H1 (cell line): ENCODE data around the gene MAGEB6B. TPM values are rescaled to one million over a fixed set of nuclear protein-coding genes. Genes with fewer than 3 reads are reported as not detected.

Experiments
- CTCF ChIA-PET: fragments of 300-600 bp; sonication (Branson Sonifier 250); formaldehyde crosslinking; loops from one replicate; lab custom pipeline; 2021; ENCODE audit not compliant: partially characterized antibody; lab: Charles Lee
- POLR2A ChIA-PET: fragments of 300-600 bp; sonication (Branson Sonifier 250); formaldehyde crosslinking; loops from one replicate; lab custom pipeline; 2021; ENCODE audit warnings: inconsistent platforms; ENCODE audit not compliant: partially characterized antibody; lab: Charles Lee
- DNase-seq, 2 experiments: peaks; one replicate each; pipeline versions ENCODE4 v3.0.0 to v3.0.0-alpha.2; 2010 to 2022; ENCODE audit warnings: low spot score in 2 of 2, low read depth in 1 of 2, mixed read lengths in 1 of 2
- FAIRE-seq: peaks from 2 replicates; lab custom pipeline; 2011; peaks lifted over from hg19 to GRCh38; lab: Jason Lieb, UNC
- H2AFZ ChIP-seq: 2 replicates; pipeline ENCODE4 v1.8.1; 2012; ENCODE audit warnings: low read length, inconsistent platforms
- H2AK5ac ChIP-seq: 2 replicates; pipeline ENCODE4 v1.6.1; 2013; ENCODE audit warnings: low read depth, low read length
- H2BK120ac ChIP-seq: replicated peaks from 2 replicates; pipeline ENCODE3; 2013; ENCODE audit warnings: low read depth, low read length, inconsistent platforms
- H2BK12ac ChIP-seq: 2 replicates; pipeline ENCODE4 v1.6.1; 2013; ENCODE audit warnings: low read depth, low read length
- H2BK15ac ChIP-seq: 2 replicates; pipeline ENCODE4 v1.6.1; 2013; ENCODE audit warnings: low read length
- H2BK20ac ChIP-seq: 2 replicates; pipeline ENCODE4 v1.6.1; 2013; ENCODE audit warnings: low read length
- H2BK5ac ChIP-seq: 2 replicates; pipeline ENCODE4 v1.6.1; 2013; ENCODE audit warnings: low read depth, low read length
- H3K14ac ChIP-seq: 2 replicates; pipeline ENCODE4 v1.6.1; 2013; ENCODE audit warnings: inconsistent platforms; ENCODE audit not compliant: insufficient read length
- H3K18ac ChIP-seq: 2 replicates; pipeline ENCODE4 v1.6.1; 2013; ENCODE audit warnings: low read length; ENCODE audit errors: extremely low read depth
- H3K23ac ChIP-seq: 2 replicates; pipeline ENCODE4 v1.6.1; 2013; ENCODE audit warnings: inconsistent platforms; ENCODE audit not compliant: insufficient read length
- H3K23me2 ChIP-seq: 2 replicates; pipeline ENCODE4 v1.6.1; 2013; ENCODE audit warnings: low read depth, low read length
- H3K27ac ChIP-seq: 2 replicates; pipeline ENCODE4 v1.6.1; 2011; ENCODE audit warnings: low read depth, low read length, inconsistent platforms
- H3K27me3 ChIP-seq, 4 experiments: replicated peaks in 1 of 4; 1 replicate in 1 of 4; 2 replicates in 3 of 4; pipeline versions ENCODE4 v1.6.1 to v1.8.1; 2011 to 2013; ENCODE audit warnings: low read length in 3 of 4, mild to moderate bottlenecking in 3 of 4, inconsistent platforms in 2 of 4, mixed read lengths in 2 of 4, moderate library complexity in 1 of 4; ENCODE audit not compliant: control insufficient read depth in 3 of 4, insufficient read depth in 3 of 4; ENCODE audit errors: extremely low read depth in 1 of 4
- H3K36me3 ChIP-seq, 4 experiments: 2 replicates each; pipeline versions ENCODE4 v1.6.1 to v1.8.1; 2011 to 2013; ENCODE audit warnings: mild to moderate bottlenecking in 4 of 4, low read length in 3 of 4, moderate library complexity in 2 of 4, control low read depth in 1 of 4, inconsistent platforms in 1 of 4; ENCODE audit not compliant: insufficient read depth in 4 of 4, control insufficient read depth in 2 of 4
- H3K4ac ChIP-seq: replicated peaks from 2 replicates; pipeline ENCODE3; 2013; ENCODE audit warnings: low read length, low read depth, mixed read lengths, inconsistent platforms; ENCODE audit not compliant: insufficient read length
- H3K4me1 ChIP-seq, 4 experiments: replicated peaks in 1 of 4; 1 replicate in 1 of 4; 2 replicates in 3 of 4; pipeline versions ENCODE4 v1.6.1 to v1.8.1; 2011 to 2013; ENCODE audit warnings: low read length in 3 of 4, inconsistent platforms in 2 of 4, mixed read lengths in 1 of 4; ENCODE audit not compliant: insufficient read depth in 4 of 4, control insufficient read depth in 3 of 4
- H3K4me2 ChIP-seq, 2 experiments: 2 replicates each; pipeline versions ENCODE4 v1.6.1 to v1.8.1; 2011 to 2013; ENCODE audit warnings: low read depth in 2 of 2, low read length in 2 of 2, control low read depth in 1 of 2, inconsistent platforms in 1 of 2, mild to moderate bottlenecking in 1 of 2; ENCODE audit not compliant: insufficient read depth in 1 of 2
- H3K4me3 ChIP-seq, 4 experiments: fragments of 200-600, 300-600 bp in 1 of 4; sonication (generic), shearing (Covaris generic), sonication (Bioruptor Twin) in 1 of 4; 2 replicates each; pipeline versions ENCODE4 v1.5.1 to v1.8.1; 2011 to 2016; ENCODE audit warnings: low read length in 4 of 4, low read depth in 3 of 4, control low read depth in 2 of 4, inconsistent platforms in 2 of 4, mild to moderate bottlenecking in 2 of 4, mixed read lengths in 1 of 4, moderate library complexity in 1 of 4; ENCODE audit not compliant: insufficient read depth in 2 of 4; ENCODE audit errors: extremely low read depth in 1 of 4
- H3K56ac ChIP-seq: replicated peaks from 2 replicates; pipeline ENCODE3; 2013; ENCODE audit warnings: low read depth, mild to moderate bottlenecking, mixed read lengths, low read length, inconsistent platforms; ENCODE audit not compliant: insufficient read length
- H3K79me1 ChIP-seq: 2 replicates; pipeline ENCODE4 v1.6.1; 2013; ENCODE audit warnings: low read depth, low read length, control low read depth
- H3K79me2 ChIP-seq, 2 experiments: 2 replicates each; pipeline versions ENCODE4 v1.6.1 to v1.8.1; 2012 to 2013; ENCODE audit warnings: low read length in 2 of 2, mild to moderate bottlenecking in 2 of 2, inconsistent platforms in 1 of 2; ENCODE audit not compliant: insufficient read depth in 2 of 2, control insufficient read depth in 1 of 2
- H3K9ac ChIP-seq, 4 experiments: replicated peaks in 1 of 4; 1 replicate in 1 of 4; 2 replicates in 3 of 4; pipeline versions ENCODE4 v1.6.1 to v1.8.1; 2011 to 2013; ENCODE audit warnings: low read depth in 3 of 4, low read length in 3 of 4, control low read depth in 2 of 4, mild to moderate bottlenecking in 2 of 4, moderate library complexity in 2 of 4, inconsistent platforms in 1 of 4; ENCODE audit errors: extremely low read depth in 1 of 4
- H3K9me3 ChIP-seq, 2 experiments: 2 replicates each; pipeline versions ENCODE4 v1.6.1 to v1.8.1; 2012 to 2013; ENCODE audit warnings: mild to moderate bottlenecking in 2 of 2, moderate library complexity in 2 of 2, control low read depth in 1 of 2, inconsistent platforms in 1 of 2, low read depth in 1 of 2, low read length in 1 of 2, mixed read lengths in 1 of 2; ENCODE audit not compliant: insufficient read depth in 2 of 2
- H4K20me1 ChIP-seq, 2 experiments: replicated peaks in 1 of 2; 2 replicates each; pipeline versions ENCODE3 to v1.8.1; 2011 to 2013; ENCODE audit warnings: inconsistent platforms in 2 of 2, low read length in 2 of 2, mild to moderate bottlenecking in 1 of 2; ENCODE audit not compliant: insufficient read depth in 2 of 2, control insufficient read depth in 1 of 2
- H4K5ac ChIP-seq: 2 replicates; pipeline ENCODE4 v1.6.1; 2013; ENCODE audit warnings: low read length, low read depth, mixed read lengths, inconsistent platforms; ENCODE audit not compliant: insufficient read length
- H4K8ac ChIP-seq: 2 replicates; pipeline ENCODE4 v1.8.0; 2013; ENCODE audit warnings: mild to moderate bottlenecking, moderate library complexity, low read length, inconsistent platforms; ENCODE audit not compliant: insufficient read depth; ENCODE audit errors: extremely low read depth
- H4K91ac ChIP-seq: replicated peaks from 2 replicates; pipeline ENCODE3; 2013; ENCODE audit warnings: low read length, mixed read lengths, inconsistent platforms; ENCODE audit not compliant: insufficient read length
- BACH1 ChIP-seq: IDR thresholded peaks from 2 replicates; pipeline ENCODE4 v1.6.1; 2012; ENCODE audit warnings: low read length, improper control_type of control experiment
- CEBPB ChIP-seq: IDR thresholded peaks from 2 replicates; pipeline ENCODE4 v1.6.1; 2012; ENCODE audit warnings: low read depth, low read length
- CHD1 ChIP-seq: IDR thresholded peaks from 2 replicates; pipeline ENCODE4 v1.6.1; 2012; ENCODE audit warnings: low read depth, low read length, improper control_type of control experiment
- EZH2 ChIP-seq: fragments of 200-600 bp; sonication (generic); IDR thresholded peaks from 2 replicates; pipeline ENCODE4 v1.7.1; 2012; ENCODE audit warnings: low read depth, mild to moderate bottlenecking, moderate library complexity, low read length, inconsistent platforms; ENCODE audit not compliant: severe bottlenecking
- SP2 ChIP-seq: IDR thresholded peaks from 2 replicates; pipeline ENCODE4 v1.6.1; 2012; ENCODE audit warnings: mild to moderate bottlenecking, low read length, inconsistent platforms
- TAF7 ChIP-seq: optimal IDR thresholded peaks from 2 replicates; pipeline ENCODE3; 2011; ENCODE audit warnings: low read depth, mild to moderate bottlenecking, inconsistent platforms, low read length, moderate library complexity, borderline replicate concordance
- polyA plus RNA-seq, 7 experiments: library from polyadenylated mRNA; depleted of rRNA in 3 of 7; stranded (reverse) in 5 of 7; unstranded in 2 of 7; fragments of >200 nt in 5 of 7; fragments of 200-250 nt in 2 of 7; gene quantifications; 1 replicate in 5 of 7; 2 replicates in 1 of 7; 4 replicates in 1 of 7; pipeline versions ENCODE4 v1.2.1 to v1.2.3, GENCODE V29; 2011 to 2013; ENCODE audit warnings: missing spikeins in 2 of 7, mixed read lengths in 2 of 7
- total RNA-seq: library from RNA; stranded (reverse); fragmentation: NEBNext Ultra II Directional; extraction: Animal tissue kit (Norgen Biotek cat#: 25700); gene quantifications from 2 replicates; pipeline ENCODE4 v1.2.1, GENCODE V29; 2021
- TF ChIP-seq, protein P1 (sequence below): IDR thresholded peaks from 2 replicates; pipeline ENCODE4 v1.6.1; 2012; ENCODE audit warnings: low read length, inconsistent platforms
- TF ChIP-seq, protein P2 (sequence below), 3 experiments: IDR thresholded peaks; 1 replicate in 2 of 3; 2 replicates in 1 of 3; pipeline versions ENCODE4 v1.5.1 to v1.6.1; 2011; ENCODE audit warnings: low read length in 3 of 3, mild to moderate bottlenecking in 3 of 3, inconsistent platforms in 2 of 3, low read depth in 1 of 3, moderate library complexity in 1 of 3; ENCODE audit not compliant: insufficient read depth in 1 of 3; ENCODE audit errors: control extremely low read depth in 1 of 3

Gene MAGEB6B
- total and polyA plus RNA-seq, 2 of the 8 experiments (the other 6 are each of a cell fraction or from before 2014, with no cell fraction given), result not detected

- Histone ChIP-seq H2BK12ac (no peak overlapping the region), H3K4ac (no peak overlapping the region), H3K27ac (no peak overlapping the region), H3K23ac (no peak overlapping the region), H3K18ac (no peak overlapping the region), H2AK5ac (no peak overlapping the region), H3K36me3 (no peaks in the 10 kb centered on the region; a peak in 1 of 8 replicates), H3K14ac (no peak overlapping the region), H3K23me2 (no peaks in the 10 kb centered on the region), H2BK5ac (no peak overlapping the region), H3K4me1 (no peaks in the 10 kb centered on the region), H2BK20ac (no peak overlapping the region), H4K8ac (no peak overlapping the region), H3K79me2 (no peaks in the 10 kb centered on the region), H3K4me3 (no peak overlapping the region), H3K9me3 (peaks cover 0 to 10% of the 10 kb centered on the region in 2 experiments; a peak in 1 of 4 replicates), H2AFZ (no peak overlapping the region), H3K27me3 (no peaks in the 10 kb centered on the region), H3K4me2 (no peak overlapping the region), H4K20me1 (no peaks in the 10 kb centered on the region), H4K91ac (no peak overlapping the region), H2BK15ac (no peak overlapping the region), H2BK120ac (no peak overlapping the region), H3K56ac (no peak overlapping the region), H4K5ac (no peak overlapping the region), H3K9ac (no peak overlapping the region), H3K79me1 (no peaks in the 10 kb centered on the region)
- ChIA-PET POLR2A (no interaction called here), CTCF (no interaction called here)
- TF ChIP-seq CEBPB, result no peak
- TF ChIP-seq, protein P1, sequence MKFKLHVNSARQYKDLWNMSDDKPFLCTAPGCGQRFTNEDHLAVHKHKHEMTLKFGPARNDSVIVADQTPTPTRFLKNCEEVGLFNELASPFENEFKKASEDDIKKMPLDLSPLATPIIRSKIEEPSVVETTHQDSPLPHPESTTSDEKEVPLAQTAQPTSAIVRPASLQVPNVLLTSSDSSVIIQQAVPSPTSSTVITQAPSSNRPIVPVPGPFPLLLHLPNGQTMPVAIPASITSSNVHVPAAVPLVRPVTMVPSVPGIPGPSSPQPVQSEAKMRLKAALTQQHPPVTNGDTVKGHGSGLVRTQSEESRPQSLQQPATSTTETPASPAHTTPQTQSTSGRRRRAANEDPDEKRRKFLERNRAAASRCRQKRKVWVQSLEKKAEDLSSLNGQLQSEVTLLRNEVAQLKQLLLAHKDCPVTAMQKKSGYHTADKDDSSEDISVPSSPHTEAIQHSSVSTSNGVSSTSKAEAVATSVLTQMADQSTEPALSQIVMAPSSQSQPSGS, result no peak
- no peak for TF ChIP-seq EZH2
- TF ChIP-seq, protein P2, sequence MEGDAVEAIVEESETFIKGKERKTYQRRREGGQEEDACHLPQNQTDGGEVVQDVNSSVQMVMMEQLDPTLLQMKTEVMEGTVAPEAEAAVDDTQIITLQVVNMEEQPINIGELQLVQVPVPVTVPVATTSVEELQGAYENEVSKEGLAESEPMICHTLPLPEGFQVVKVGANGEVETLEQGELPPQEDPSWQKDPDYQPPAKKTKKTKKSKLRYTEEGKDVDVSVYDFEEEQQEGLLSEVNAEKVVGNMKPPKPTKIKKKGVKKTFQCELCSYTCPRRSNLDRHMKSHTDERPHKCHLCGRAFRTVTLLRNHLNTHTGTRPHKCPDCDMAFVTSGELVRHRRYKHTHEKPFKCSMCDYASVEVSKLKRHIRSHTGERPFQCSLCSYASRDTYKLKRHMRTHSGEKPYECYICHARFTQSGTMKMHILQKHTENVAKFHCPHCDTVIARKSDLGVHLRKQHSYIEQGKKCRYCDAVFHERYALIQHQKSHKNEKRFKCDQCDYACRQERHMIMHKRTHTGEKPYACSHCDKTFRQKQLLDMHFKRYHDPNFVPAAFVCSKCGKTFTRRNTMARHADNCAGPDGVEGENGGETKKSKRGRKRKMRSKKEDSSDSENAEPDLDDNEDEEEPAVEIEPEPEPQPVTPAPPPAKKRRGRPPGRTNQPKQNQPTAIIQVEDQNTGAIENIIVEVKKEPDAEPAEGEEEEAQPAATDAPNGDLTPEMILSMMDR (IDR thresholded peaks at IDR 0.05; ENCODE audit: control extremely low read depth in 1 of 3, insufficient read depth in 1 of 3, low read depth in 1 of 3, low read length in 3 of 3), result no peak
- TF ChIP-seq CHD1, result no peak
- TF ChIP-seq BACH1, result no peak
- no peak for TF ChIP-seq SP2
- TF ChIP-seq TAF7, result no peak
- no peak for DNase-seq
- FAIRE-seq, result no peak
These were observed 43.2 kb downstream of the MAGEB6B start for GRCh38 chrX:26203561-26203960.
